Vein endothelial cell (primary cell): ENCODE data around the gene TINAGL1. TPM values are rescaled to one million over a fixed set of nuclear protein-coding genes. Genes with fewer than 3 reads are reported as not detected.

Experiments
- total RNA-seq: library from RNA; depleted of rRNA; stranded (reverse); fragments of >200 nt; gene quantifications from 2 replicates; pipeline ENCODE4 v1.2.3, GENCODE V29; 2012

Gene TINAGL1, protein sequence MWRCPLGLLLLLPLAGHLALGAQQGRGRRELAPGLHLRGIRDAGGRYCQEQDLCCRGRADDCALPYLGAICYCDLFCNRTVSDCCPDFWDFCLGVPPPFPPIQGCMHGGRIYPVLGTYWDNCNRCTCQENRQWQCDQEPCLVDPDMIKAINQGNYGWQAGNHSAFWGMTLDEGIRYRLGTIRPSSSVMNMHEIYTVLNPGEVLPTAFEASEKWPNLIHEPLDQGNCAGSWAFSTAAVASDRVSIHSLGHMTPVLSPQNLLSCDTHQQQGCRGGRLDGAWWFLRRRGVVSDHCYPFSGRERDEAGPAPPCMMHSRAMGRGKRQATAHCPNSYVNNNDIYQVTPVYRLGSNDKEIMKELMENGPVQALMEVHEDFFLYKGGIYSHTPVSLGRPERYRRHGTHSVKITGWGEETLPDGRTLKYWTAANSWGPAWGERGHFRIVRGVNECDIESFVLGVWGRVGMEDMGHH
- 519 and 655 TPM in 2 replicates for total RNA-seq

DNA sequence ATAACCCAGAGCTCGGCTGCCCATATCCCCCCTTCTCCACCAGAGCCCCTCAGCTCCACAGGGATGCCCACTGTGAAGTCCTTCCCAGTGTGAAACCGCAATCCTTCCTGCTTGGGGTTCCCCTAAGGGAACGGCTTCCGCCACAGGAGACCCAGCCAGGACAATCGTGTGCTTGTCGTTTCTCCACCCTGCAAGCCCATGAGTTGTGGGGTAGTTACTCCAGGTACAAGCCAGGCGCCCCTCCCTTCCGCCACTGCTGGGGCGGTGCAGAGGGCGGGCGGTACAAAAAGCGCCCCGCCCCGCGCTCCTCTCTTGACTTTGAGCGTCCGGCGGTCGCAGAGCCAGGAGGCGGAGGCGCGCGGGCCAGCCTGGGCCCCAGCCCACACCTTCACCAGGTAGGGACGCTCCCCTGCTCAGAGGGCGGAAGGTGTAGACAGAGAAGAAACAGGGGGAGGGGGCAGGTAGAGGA is at the start of gene TINAGL1:
Gene TINAGL1, plus strand, starts transcription at position 315 of the 469 bp plus-strand sequence. CDS start 634 bp downstream, outside the sequence.

DNA sequence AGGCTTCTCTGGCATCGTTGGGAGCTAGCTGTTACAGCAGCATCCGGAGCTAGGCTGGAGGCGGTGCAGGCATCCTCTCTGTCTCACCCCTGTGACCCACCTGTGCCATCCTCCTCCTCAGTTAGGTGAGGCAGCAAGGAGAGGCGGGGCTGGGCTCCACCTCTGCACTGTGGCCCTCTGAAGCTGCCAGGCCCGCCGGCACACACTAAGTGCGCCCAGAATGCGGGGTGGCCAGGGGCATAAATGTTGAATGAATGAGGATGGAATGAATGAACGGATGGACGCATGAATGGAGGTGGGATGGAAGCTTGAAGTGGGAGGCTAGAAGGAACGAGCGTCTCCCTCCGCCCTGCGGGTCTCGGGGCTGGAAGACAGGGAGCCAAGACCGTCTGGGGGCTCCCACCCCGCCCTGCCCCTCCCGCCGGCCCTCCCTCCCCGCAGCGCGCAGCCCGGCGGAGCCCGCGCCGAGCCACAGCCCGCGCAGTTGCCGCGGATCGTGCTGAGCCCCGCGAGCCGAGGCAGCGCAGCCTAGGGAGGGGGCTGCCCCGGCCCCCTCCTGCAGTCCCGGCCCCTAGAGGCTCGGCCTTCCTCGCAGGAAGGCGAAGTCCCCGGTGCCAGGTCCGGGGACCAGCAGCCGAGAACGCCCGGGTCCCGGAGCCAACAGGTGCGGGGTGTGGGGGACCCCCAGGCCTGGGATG is 41.1 kb downstream of the TINAGL1 start, which contains the start of gene HCRTR1:
Gene HCRTR1, plus strand, starts transcription at position 472 of the 698 bp plus-strand sequence. CDS start 1,504 bp downstream, outside the sequence.

Other genes with a start within 250 kb of the TINAGL1 start
- gene FABP3, start 203.4 kb upstream of the TINAGL1 start, total RNA-seq = 0.65 and 0.86 TPM in 2 replicates
- gene SERINC2, start 163.3 kb upstream of the TINAGL1 start, total RNA-seq = 14.6 and 23.2 TPM in 2 replicates
- 1.3 and 2.0 TPM in 2 replicates for gene HCRTR1, start 41.2 kb downstream of the TINAGL1 start, total RNA-seq
- gene PEF1, start 68.4 kb downstream of the TINAGL1 start, total RNA-seq = 91.6 and 96.7 TPM in 2 replicates
- 0.65 and 0.86 TPM in 2 replicates for gene COL16A1, start 127.5 kb downstream of the TINAGL1 start, total RNA-seq
- 0.19 and 0.65 TPM in 2 replicates for gene ADGRB2, start 187.8 kb downstream of the TINAGL1 start, total RNA-seq
- 31.4 and 53.6 TPM in 2 replicates for gene SPOCD1, start 239.5 kb downstream of the TINAGL1 start, total RNA-seq